ENCODE data around the gene PHPT1.

The PHPT1 gene

GRCh38 chr9:136849960-136850865 is 1.0 kb downstream of the PHPT1 start:
- no peak for DNase-seq

DNA sequence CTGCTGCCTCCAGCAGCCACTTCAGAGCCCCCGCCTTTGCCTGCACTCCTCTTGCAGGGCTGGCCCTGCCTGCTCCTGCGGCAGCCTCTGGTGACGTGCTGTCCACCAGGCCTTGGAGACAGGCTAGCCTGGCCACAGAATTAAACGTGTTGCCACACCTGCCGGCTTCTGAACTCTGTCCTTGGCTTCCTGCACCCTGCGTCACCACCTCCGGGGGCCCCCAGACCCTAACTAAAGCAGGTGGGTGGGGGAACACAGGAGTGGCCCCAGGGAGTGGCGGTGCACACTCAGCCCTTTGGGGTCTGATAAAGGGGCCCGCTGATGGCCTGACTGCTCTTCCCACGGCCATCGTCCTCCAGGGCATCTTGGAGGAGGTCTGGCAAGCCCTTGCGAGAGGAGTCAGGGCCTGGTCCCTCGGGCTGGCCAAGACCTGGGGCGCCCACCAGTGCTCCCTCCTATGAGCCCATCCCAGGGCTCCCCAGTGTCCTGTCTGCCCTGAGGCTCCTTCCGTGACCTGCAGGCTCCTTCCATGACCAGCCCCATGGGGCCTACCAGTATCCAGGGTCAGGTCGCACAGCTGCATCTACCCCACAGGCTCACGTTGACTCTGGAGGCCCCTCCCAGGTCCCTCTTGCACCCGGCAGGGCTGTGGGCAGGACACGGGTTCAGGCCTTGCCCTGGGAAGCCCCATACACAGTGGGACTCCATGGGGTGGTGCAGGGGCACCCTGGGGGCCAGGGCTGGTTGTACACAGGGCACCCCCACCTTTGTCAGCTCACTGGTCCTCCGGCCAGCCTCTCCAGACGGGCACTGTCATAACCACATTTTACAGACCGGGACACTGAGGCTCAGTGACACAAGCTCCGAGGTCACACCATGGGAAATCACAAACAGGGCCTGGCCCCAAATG is 1.9 kb downstream of the PHPT1 start:
- DNase-seq = no peak

GRCh38 chr9:136851941-136852663 is 2.9 kb downstream of the PHPT1 start, which contains the start of gene MAMDC4:
TSS of gene MAMDC4 (plus strand) at chr9:136852346. CDS start at chr9:136852417, 71 bp downstream.
- no peak for DNase-seq

GRCh38 chr9:136852664-136853595 is 3.7 kb downstream of the PHPT1 start:
- DNase-seq = no peak

DNA sequence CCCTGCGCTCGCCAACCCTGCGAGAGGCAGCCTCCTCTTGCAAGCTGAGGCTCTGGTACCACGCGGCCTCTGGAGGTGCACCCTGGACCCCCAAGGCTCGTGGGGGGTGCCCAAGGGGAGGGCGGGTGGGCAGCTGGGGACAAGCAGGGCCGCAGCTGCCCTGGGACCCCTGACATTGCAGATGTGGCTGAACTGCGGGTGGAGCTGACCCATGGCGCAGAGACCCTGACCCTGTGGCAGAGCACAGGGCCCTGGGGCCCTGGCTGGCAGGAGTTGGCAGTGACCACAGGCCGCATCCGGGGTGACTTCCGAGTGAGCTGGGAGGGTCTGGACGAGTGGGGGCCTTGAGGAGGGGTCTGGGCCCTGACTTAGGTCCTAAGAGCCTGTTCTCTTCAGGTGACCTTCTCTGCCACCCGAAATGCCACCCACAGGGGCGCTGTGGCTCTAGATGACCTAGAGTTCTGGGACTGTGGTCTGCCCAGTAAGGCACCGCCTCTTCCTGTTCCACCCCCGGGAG is 4.4 kb downstream of the PHPT1 start:
- DNase-seq = no peak

GRCh38 chr9:136854113-136854841 is 5.1 kb downstream of the PHPT1 start:
- no peak for DNase-seq

DNA sequence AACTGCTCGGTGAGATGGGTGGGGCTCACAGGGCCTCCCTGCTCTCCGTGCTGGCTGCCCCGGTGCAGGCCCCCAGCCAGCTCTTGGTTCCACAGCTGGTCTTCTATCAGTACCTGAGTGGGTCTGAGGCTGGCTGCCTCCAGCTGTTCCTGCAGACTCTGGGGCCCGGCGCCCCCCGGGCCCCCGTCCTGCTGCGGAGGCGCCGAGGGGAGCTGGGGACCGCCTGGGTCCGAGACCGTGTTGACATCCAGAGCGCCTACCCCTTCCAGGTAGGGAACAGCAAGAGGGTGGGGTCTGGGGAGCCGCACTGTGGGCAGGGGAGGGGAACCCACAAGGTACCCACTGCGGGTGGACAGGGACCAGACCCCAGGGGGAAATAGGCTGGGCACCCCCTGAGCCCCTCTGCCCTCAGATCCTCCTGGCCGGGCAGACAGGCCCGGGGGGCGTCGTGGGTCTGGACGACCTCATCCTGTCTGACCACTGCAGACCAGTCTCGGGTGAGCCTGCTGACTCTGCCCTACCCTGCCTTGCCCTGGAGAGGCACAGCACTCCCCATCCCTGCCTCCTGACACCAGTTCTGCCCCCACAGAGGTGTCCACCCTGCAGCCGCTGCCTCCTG is 5.7 kb downstream of the PHPT1 start:
- no peak for DNase-seq

DNA sequence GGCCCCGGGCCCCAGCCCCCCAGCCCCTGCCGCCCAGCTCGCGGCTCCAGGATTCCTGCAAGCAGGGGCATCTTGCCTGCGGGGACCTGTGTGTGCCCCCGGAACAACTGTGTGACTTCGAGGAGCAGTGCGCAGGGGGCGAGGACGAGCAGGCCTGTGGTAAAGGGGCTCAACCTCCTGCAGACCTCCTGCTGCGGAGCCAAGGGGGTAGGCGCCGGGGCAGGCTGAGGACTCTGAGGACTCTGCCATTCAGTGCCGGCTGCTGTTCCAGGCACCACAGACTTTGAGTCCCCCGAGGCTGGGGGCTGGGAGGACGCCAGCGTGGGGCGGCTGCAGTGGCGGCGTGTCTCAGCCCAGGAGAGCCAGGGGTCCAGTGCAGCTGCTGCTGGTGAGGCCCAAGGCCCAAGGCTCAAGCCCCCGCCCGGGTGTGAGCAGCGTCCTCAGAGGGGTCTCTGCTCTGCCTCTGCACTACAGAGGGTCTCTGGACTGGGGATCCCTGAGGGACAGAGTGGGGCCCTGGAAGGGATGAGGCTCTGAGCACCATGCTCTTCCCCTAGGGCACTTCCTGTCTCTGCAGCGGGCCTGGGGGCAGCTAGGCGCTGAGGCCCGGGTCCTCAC is 6.4 kb downstream of the PHPT1 start:
- DNase-seq = no peak

DNA sequence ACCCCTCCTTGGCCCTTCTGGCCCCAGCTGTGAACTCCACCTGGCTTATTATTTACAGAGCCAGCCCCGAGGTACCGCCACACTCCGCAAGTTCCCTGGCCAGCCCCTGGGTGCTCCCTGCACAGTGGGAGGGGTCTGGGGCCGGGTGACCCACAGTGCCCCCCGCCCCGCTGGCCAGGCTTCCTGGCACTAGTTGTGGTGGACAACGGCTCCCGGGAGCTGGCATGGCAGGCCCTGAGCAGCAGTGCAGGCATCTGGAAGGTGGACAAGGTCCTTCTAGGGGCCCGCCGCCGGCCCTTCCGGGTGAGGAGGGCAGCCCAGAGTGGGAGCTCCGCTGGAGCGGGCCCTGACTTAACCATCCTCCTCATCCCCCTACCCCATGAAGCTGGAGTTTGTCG is 6.9 kb downstream of the PHPT1 start:
- DNase-seq = no peak

DNA sequence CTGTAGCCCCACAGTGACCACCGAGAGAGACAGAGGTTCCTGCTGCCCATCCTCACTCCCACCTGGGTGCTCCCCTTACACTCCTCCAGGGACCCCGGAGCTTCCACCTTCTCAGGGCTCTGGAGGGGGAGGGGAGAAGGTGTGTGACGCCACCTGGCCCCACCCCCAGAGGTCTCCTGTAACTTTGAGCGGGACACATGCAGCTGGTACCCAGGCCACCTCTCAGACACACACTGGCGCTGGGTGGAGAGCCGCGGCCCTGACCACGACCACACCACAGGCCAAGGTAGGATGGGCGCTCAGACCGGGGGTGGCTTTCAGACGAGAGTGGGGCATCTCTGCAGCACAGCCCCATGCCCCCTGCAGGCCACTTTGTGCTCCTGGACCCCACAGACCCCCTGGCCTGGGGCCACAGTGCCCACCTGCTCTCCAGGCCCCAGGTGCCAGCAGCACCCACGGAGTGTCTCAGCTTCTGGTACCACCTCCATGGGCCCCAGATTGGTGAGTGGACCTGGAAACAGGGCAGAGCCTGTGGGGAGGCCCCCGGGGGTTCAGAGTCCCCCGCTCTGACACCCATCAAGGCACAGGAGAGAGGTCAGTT is 7.4 kb downstream of the PHPT1 start:
- DNase-seq = no peak

DNA sequence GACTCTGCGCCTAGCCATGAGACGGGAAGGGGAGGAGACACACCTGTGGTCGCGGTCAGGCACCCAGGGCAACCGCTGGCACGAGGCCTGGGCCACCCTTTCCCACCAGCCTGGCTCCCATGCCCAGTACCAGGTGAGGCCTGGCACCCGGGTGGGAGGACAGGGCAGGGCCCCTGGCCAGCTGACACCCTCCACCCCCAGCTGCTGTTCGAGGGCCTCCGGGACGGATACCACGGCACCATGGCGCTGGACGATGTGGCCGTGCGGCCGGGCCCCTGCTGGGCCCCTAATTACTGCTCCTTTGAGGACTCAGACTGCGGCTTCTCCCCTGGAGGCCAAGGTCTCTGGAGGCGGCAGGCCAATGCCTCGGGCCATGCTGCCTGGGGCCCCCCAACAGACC is 8.0 kb downstream of the PHPT1 start:
- DNase-seq = no peak

- no peak for DNase-seq
Measured at GRCh38 chr9:136857581-136858412, 8.6 kb downstream of the PHPT1 start.

GRCh38 chr9:136858452-136858843 is 9.2 kb downstream of the PHPT1 start:
- no peak for DNase-seq

GRCh38 chr9:136858844-136859757 is 9.9 kb downstream of the PHPT1 start:
- no peak for DNase-seq

DNA sequence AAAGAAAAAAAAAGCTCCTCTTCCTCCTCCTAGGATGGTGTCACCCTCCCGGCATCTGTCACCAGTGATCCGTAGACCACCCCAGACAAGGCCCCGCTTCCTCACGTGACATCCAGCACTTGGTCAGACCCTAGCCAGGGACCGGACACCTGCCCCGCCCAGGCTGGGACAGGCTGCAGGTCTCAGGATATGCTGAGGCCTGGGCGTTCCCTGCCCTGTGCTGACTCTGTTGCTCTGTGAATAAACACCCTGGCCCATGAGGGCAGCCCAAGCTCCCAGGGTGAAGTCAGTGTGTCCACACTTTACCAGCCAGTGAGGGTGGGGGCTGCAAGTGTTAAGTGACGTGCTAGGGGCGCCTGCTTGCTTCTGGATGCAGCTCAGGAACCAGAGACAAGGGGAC is 11.3 kb downstream of the PHPT1 start:
- no peak for DNase-seq

GRCh38 chr9:136860933-136861873 is 12.0 kb downstream of the PHPT1 start:
- DNase-seq = no peak
